GM12892 (cell line): Measurements from ENCODE around the gene RPUSD4.

Experiments used
- DNase-seq: peaks from one replicate; pipeline ENCODE4 v3.0.0; 2011; ENCODE audit not compliant: insufficient read length
- FAIRE-seq: peaks from 2 replicates; lab custom pipeline; 2011; peaks lifted over from hg19 to GRCh38; lab: Jason Lieb, UNC
- POLR2A ChIP-seq: IDR thresholded peaks from 2 replicates; pipeline ENCODE4 v1.6.1; 2011; ENCODE audit warnings: low read depth, low read length, control low read depth
- POLR2AphosphoS5 ChIP-seq: IDR thresholded peaks from 2 replicates; pipeline ENCODE4 v1.6.1; 2011; ENCODE audit warnings: low read depth, low read length, control low read depth
- TAF1 ChIP-seq: IDR thresholded peaks from 2 replicates; pipeline ENCODE4 v1.6.1; 2011; ENCODE audit warnings: low read depth, mild to moderate bottlenecking, control low read depth, low read length, borderline replicate concordance

RPUSD4 gene

GRCh38 chr11:126174816-126175215 lies 36.6 kb downstream of the RPUSD4 start:
- no peak for DNase-seq
- TF ChIP-seq TAF1 (no peak), POLR2AphosphoS5 (no peak), POLR2A (no peak)
- FAIRE-seq = no peak

- no peak for TF ChIP-seq POLR2A
- no peak for TF ChIP-seq POLR2AphosphoS5
- no peak for TF ChIP-seq TAF1
- DNase-seq (no peak), FAIRE-seq (no peak)
Measured at GRCh38 chr11:126173257-126173656, 38.2 kb downstream of the RPUSD4 start.

DNA sequence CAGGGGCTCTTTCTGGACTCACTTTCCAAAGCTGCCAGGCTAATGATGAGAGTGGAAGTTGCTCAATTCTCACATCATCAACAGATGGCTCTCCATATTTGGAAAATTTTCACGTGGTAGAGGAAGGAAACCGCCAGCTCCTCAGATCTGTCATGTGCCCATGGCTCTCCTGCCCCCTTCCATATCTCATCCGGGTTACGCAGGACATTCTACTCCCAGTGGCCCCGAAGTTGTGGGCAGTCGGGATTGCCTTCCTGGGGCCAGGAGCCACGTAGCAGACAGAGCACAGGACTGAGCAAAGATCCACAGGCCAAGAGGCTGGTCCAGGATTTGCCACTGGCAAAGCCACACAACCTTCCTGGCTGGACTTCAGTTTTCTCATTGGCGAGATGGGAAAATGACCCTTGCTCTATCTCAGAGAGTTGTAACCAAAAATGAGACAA lies 38.8 kb downstream of the RPUSD4 start:
- TF ChIP-seq POLR2AphosphoS5 (no peak), TAF1 (no peak), POLR2A (no peak)
- DNase-seq (no peak), FAIRE-seq (no peak)

- TF ChIP-seq POLR2AphosphoS5 (no peak), POLR2A (no peak), TAF1 (no peak)
- FAIRE-seq (no peak), DNase-seq (no peak)
Measured at GRCh38 chr11:126169291-126169690, 42.2 kb downstream of the RPUSD4 start.

- DNase-seq (no peak), FAIRE-seq (no peak)
- no peak for TF ChIP-seq POLR2A
- no peak for TF ChIP-seq TAF1
- no peak for TF ChIP-seq POLR2AphosphoS5
Measured at GRCh38 chr11:126167488-126167887, 44.0 kb downstream of the RPUSD4 start.

DNA sequence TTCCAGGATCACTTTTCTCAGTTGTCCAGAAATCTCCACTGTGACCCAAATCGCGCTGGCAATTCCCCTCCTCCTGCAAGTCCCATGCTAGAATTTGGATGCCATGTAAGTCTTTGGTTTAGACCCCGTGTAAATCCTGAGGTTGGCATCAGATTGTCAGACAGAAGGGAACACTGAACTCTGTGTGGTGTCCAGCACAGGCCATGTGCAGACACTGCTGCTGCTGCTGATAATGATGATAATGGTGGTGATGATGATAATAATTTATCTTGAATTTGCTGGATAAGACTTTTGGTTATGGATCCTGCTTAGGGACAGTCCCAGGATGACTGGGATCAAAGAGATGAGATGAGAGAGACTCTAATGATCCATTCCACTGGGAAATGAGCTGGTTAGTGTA lies 45.0 kb downstream of the RPUSD4 start:
- TF ChIP-seq TAF1 (no peak), POLR2AphosphoS5 (no peak), POLR2A (no peak)
- DNase-seq = no peak
- FAIRE-seq = no peak

GRCh38 chr11:126165757-126166156 lies 45.7 kb downstream of the RPUSD4 start:
- DNase-seq (no peak), FAIRE-seq (no peak)
- TF ChIP-seq TAF1 (no peak), POLR2A (no peak), POLR2AphosphoS5 (no peak)

GRCh38 chr11:126165311-126165720 lies 46.1 kb downstream of the RPUSD4 start:
- no peak for FAIRE-seq
- no peak for DNase-seq
- TF ChIP-seq TAF1 = no peak
- no peak for TF ChIP-seq POLR2AphosphoS5
- no peak for TF ChIP-seq POLR2A

GRCh38 chr11:126164781-126165180 lies 46.7 kb downstream of the RPUSD4 start:
- DNase-seq (no peak), FAIRE-seq (no peak)
- no peak for TF ChIP-seq POLR2A
- no peak for TF ChIP-seq POLR2AphosphoS5
- TF ChIP-seq TAF1 = no peak

- FAIRE-seq (no peak), DNase-seq (no peak)
Measured at GRCh38 chr11:126163779-126164178, 47.7 kb downstream of the RPUSD4 start.

GRCh38 chr11:126163074-126163700 lies 48.3 kb downstream of the RPUSD4 start:
- no peak for TF ChIP-seq POLR2AphosphoS5
- TF ChIP-seq TAF1 = no peak
- no peak for TF ChIP-seq POLR2A
- no peak for FAIRE-seq
- no peak for DNase-seq

More at GRCh38 chr11:126163779-126164178, 47.7 kb downstream of the RPUSD4 start:
- TF ChIP-seq POLR2A = no peak

- TF ChIP-seq POLR2A = no peak
- no peak for TF ChIP-seq POLR2AphosphoS5
- TF ChIP-seq TAF1 = no peak
- FAIRE-seq (no peak), DNase-seq (no peak)
Measured at GRCh38 chr11:126162306-126163030, 49.0 kb downstream of the RPUSD4 start.
